ENCODE measurements around the gene FBN1. TPM values are rescaled to one million over a fixed set of nuclear protein-coding genes. Genes with fewer than 3 reads are reported as not detected.

FBN1 gene
- total RNA-seq, 6 donors from 2014 or later, result 20.3 to 159 (median 44.3) TPM

- DNase-seq (no peak), ATAC-seq (ENCODE audit: low FRiP score in 2 of 2) (no peak)
- H3K9me3 ChIP-seq, result no peaks in the 10 kb centered on the region
- no peak overlapping the region for H3K27ac ChIP-seq
- 83 to 92% methylated on average over 1 of the region's 1 CpG for WGBS, 2 donors
- no peak overlapping the region for H3K4me3 ChIP-seq
- no peaks in the 10 kb centered on the region for H3K36me3 ChIP-seq
- no peak for TF ChIP-seq CTCF (IDR thresholded peaks at IDR 0.05)
- no peaks in the 10 kb centered on the region for H3K27me3 ChIP-seq
- H3K4me1 ChIP-seq, result peaks cover 0 to 8% (median 3%) of the 10 kb centered on the region in 4 donors
These were observed 237.9 kb downstream of the FBN1 start for GRCh38 chr15:48407646-48408045.

GRCh38 chr15:48406911-48407310 lies 238.6 kb downstream of the FBN1 start:
- WGBS, 2 donors, result 91 to 96% methylated on average over 1 of the region's 1 CpG
- Histone ChIP-seq H3K9me3 (no peaks in the 10 kb centered on the region), H3K36me3 (no peaks in the 10 kb centered on the region), H3K27me3 (no peaks in the 10 kb centered on the region), H3K4me3 (no peak overlapping the region), H3K4me1 (peaks cover 0 to 4% (median 2%) of the 10 kb centered on the region in 4 donors), H3K27ac (no peak overlapping the region)
- ATAC-seq (ENCODE audit: low FRiP score in 2 of 2) (no peak), DNase-seq (no peak)
- TF ChIP-seq POLR2AphosphoS5 (IDR thresholded peaks at IDR 0.05) (no peak), EP300 (IDR thresholded peaks at IDR 0.05) (no peak), POLR2A (IDR thresholded peaks at IDR 0.05) (no peak), CTCF (IDR thresholded peaks at IDR 0.05) (no peak)

- Histone ChIP-seq H3K27ac (no peak overlapping the region), H3K4me3 (no peak overlapping the region), H3K9me3 (no peaks in the 10 kb centered on the region), H3K27me3 (no peaks in the 10 kb centered on the region), H3K4me1 (peaks cover 0 to 3% (median 0%) of the 10 kb centered on the region in 4 donors), H3K36me3 (no peaks in the 10 kb centered on the region)
- WGBS, 2 donors, result 73 to 78% methylated on average over 7 to 8 of the region's 8 CpGs
- no peak for DNase-seq
- peak in 1 of 2 donors; percentile 25 for ATAC-seq (ENCODE audit: low FRiP score in 2 of 2)
- TF ChIP-seq CTCF (IDR thresholded peaks at IDR 0.05), result no peak
- TF ChIP-seq EP300 (IDR thresholded peaks at IDR 0.05), result no peak
- no peak for TF ChIP-seq POLR2A (IDR thresholded peaks at IDR 0.05)
- no peak for TF ChIP-seq POLR2AphosphoS5 (IDR thresholded peaks at IDR 0.05)
These were observed 239.1 kb downstream of the FBN1 start for GRCh38 chr15:48406266-48406891.

GRCh38 chr15:48402427-48403177 lies 242.9 kb downstream of the FBN1 start:
- ATAC-seq (ENCODE audit: low FRiP score in 2 of 2) (no peak), DNase-seq (no peak)
- 69 to 77% methylated on average over 6 of the region's 6 CpGs for WGBS, 2 donors
- TF ChIP-seq CTCF (IDR thresholded peaks at IDR 0.05), result no peak
- TF ChIP-seq EP300 (IDR thresholded peaks at IDR 0.05), result no peak
- no peak for TF ChIP-seq POLR2A (IDR thresholded peaks at IDR 0.05)
- TF ChIP-seq POLR2AphosphoS5 (IDR thresholded peaks at IDR 0.05), result no peak
- Histone ChIP-seq H3K4me3 (no peak overlapping the region), H3K27ac (no peak overlapping the region), H3K27me3 (no peaks in the 10 kb centered on the region), H3K9me3 (no peaks in the 10 kb centered on the region), H3K36me3 (no peaks in the 10 kb centered on the region), H3K4me1 (peaks cover 0 to 6% (median 3%) of the 10 kb centered on the region in 4 donors)

Measured in upper lobe of left lung (tissue), 6 donors.